PC-3 (cell line): ENCODE measurements around the gene MYH15. TPM values are rescaled to one million over a fixed set of nuclear protein-coding genes. Genes with fewer than 3 reads are reported as not detected.
A peak's percentile ranks its signal among the peaks of the same experiment; 100 is the strongest.

Source experiments
- ATAC-seq: fragments of 200-7000 bp; cut with Tn5 transposase; 2 replicates; pipeline ENCODE4 v1.9.1; 2020; ENCODE audit warnings: mild to moderate bottlenecking, moderate library complexity
- BruUV-seq: library from RNA; stranded (reverse); fragments of 400-500 nt; replicated peaks from 2 replicates; lab custom pipeline; 2021; lab: Mats Ljungman, UMichigan
- CTCF ChIA-PET: fragments of 300-600 bp; sonication (Branson Sonifier 250); formaldehyde crosslinking; loops from one replicate; lab custom pipeline; 2022; ENCODE audit warnings: antibody characterized with exemption; lab: Charles Lee
- POLR2A ChIA-PET: fragments of 300-600 bp; sonication (Branson Sonifier 250); formaldehyde crosslinking; loops from one replicate; lab custom pipeline; 2022; ENCODE audit warnings: antibody characterized with exemption; ENCODE audit not compliant: unreplicated experiment; lab: Charles Lee
- DNase-seq: peaks from one replicate; pipeline ENCODE4 v3.0.0-alpha.2; 2015
- H2AFZ ChIP-seq: fragments of 300-600 bp; sonication (generic); 2 replicates; pipeline ENCODE4 v1.6.0; 2016; ENCODE audit warnings: antibody characterized with exemption, low read length
- H3F3A ChIP-seq: fragments of 300-600 bp; sonication (generic); one replicate; pipeline ENCODE4 v1.6.0; 2017; ENCODE audit warnings: antibody characterized with exemption, low read length, control low read depth, mild to moderate bottlenecking; ENCODE audit not compliant: unreplicated experiment
- H3K27ac ChIP-seq: fragments of 300-600 bp; sonication (generic); 2 replicates; pipeline ENCODE4 v1.5.1; 2016; ENCODE audit warnings: mild to moderate bottlenecking, low read length
- H3K27me3 ChIP-seq: fragments of 300-600 bp; sonication (generic); 2 replicates; pipeline ENCODE4 v1.6.1; 2016; ENCODE audit warnings: low read length, mixed read lengths
- H3K36me3 ChIP-seq: fragments of 300-600 bp; sonication (generic); 2 replicates; pipeline ENCODE4 v1.6.1; 2016; ENCODE audit warnings: low read depth, mixed run types, low read length, mixed read lengths
- H3K4me1 ChIP-seq: fragments of 300-600 bp; sonication (generic); 2 replicates; pipeline ENCODE4 v1.5.1; 2016; ENCODE audit warnings: low read length; ENCODE audit not compliant: insufficient read depth
- H3K4me2 ChIP-seq: fragments of 300-600 bp; sonication (generic); 2 replicates; pipeline ENCODE4 v1.6.0; 2016; ENCODE audit warnings: low read length
- H3K4me3 ChIP-seq: fragments of 300-600 bp; sonication (generic); 2 replicates; pipeline ENCODE4 v1.5.1; 2016; ENCODE audit warnings: mild to moderate bottlenecking, low read length, mixed read lengths
- H3K79me2 ChIP-seq: fragments of 300-600 bp; sonication (generic); 2 replicates; pipeline ENCODE4 v1.6.1; 2017; ENCODE audit warnings: low read length, mixed read lengths
- H3K9ac ChIP-seq: fragments of 300-600 bp; sonication (generic); 2 replicates; pipeline ENCODE4 v1.6.0; 2016; ENCODE audit warnings: mild to moderate bottlenecking, low read length
- H3K9me2 ChIP-seq: fragments of 300-600 bp; sonication (generic); replicated peaks from 2 replicates; pipeline ENCODE4 v1.6.1; 2016; ENCODE audit warnings: mixed run types, low read length, mixed read lengths
- H3K9me3 ChIP-seq: fragments of 300-600 bp; sonication (generic); 2 replicates; pipeline ENCODE4 v1.6.1; 2016; ENCODE audit warnings: low read length, mixed read lengths
- H4K20me1 ChIP-seq: fragments of 300-600 bp; sonication (generic); 2 replicates; pipeline ENCODE4 v1.6.1; 2016; ENCODE audit warnings: low read length, mixed read lengths
- EZH2 ChIP-seq: fragments of 300-600 bp; sonication (generic); IDR thresholded peaks from one replicate; pipeline ENCODE4 v1.6.1; 2017; ENCODE audit warnings: antibody characterized with exemption, mild to moderate bottlenecking, low read length; ENCODE audit not compliant: unreplicated experiment
- EZH2phosphoT487 ChIP-seq: fragments of 300-600 bp; sonication (generic); IDR thresholded peaks from 2 replicates; pipeline ENCODE4 v1.6.1; 2018; ENCODE audit warnings: mild to moderate bottlenecking, antibody characterized with exemption, low read length, borderline replicate concordance
- intact Hi-C: fragments of 100-400 bp; cut with micrococcal nuclease; formaldehyde crosslinking; loops from 2 replicates; pipeline ENCODE4 v1.9.0; 2023
- total RNA-seq: library from RNA; depleted of rRNA; stranded (reverse); fragments of >200 nt; gene quantifications from 2 replicates; pipeline ENCODE4 v1.2.3, GENCODE V29; 2014
- TF ChIP-seq, protein P1 (sequence below): fragments of 300-600 bp; sonication (generic); conservative IDR thresholded peaks from 2 replicates; pipeline ENCODE4 v1.5.1; 2017; ENCODE audit warnings: antibody characterized with exemption, low read depth, mild to moderate bottlenecking, low read length

Gene MYH15
- total RNA-seq, 1 experiment from 2014 or later = 2.4 TPM

DNA sequence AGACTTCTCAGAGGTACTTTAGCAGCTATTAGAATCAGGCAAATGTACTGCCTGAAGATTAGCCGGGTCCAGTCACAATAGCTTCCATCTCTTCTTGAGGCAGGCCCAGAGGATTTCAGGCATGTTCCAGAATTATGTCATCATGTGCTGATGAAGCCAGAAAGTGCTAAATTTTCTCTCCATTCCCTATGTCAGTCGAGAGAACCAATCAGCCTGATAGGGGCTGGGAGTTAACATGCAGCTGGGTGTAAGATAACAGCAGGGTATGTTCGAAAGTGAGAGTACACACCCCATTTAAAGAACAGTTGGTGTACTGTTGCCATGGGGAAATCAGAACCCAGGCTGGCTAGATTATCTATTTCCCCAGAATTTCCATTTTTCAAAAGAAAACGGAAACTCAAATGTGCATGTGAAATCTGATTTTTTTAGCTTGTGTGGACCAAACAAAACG is 48.7 kb downstream of the MYH15 start:
- Histone ChIP-seq H3K4me3 (no peak overlapping the region), H3K27me3 (no peaks in the 10 kb centered on the region), H3K9me2 (no peaks in the 10 kb centered on the region), H3K27ac (no peak overlapping the region), H3K36me3 (no peaks in the 10 kb centered on the region), H3K9ac (no peak overlapping the region), H2AFZ (no peak overlapping the region), H4K20me1 (no peaks in the 10 kb centered on the region), H3K79me2 (no peaks in the 10 kb centered on the region), H3K4me2 (no peak overlapping the region), H3F3A (no peaks in the 10 kb centered on the region), H3K9me3 (no peaks in the 10 kb centered on the region), H3K4me1 (peaks cover 22% of the 10 kb centered on the region)
- no peak for DNase-seq
- no peak for ATAC-seq
- TF ChIP-seq, protein P1, sequence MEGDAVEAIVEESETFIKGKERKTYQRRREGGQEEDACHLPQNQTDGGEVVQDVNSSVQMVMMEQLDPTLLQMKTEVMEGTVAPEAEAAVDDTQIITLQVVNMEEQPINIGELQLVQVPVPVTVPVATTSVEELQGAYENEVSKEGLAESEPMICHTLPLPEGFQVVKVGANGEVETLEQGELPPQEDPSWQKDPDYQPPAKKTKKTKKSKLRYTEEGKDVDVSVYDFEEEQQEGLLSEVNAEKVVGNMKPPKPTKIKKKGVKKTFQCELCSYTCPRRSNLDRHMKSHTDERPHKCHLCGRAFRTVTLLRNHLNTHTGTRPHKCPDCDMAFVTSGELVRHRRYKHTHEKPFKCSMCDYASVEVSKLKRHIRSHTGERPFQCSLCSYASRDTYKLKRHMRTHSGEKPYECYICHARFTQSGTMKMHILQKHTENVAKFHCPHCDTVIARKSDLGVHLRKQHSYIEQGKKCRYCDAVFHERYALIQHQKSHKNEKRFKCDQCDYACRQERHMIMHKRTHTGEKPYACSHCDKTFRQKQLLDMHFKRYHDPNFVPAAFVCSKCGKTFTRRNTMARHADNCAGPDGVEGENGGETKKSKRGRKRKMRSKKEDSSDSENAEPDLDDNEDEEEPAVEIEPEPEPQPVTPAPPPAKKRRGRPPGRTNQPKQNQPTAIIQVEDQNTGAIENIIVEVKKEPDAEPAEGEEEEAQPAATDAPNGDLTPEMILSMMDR = no peak
- TF ChIP-seq EZH2phosphoT487 (no peak), EZH2 (no peak)
- intact Hi-C loops = no loop called here
- POLR2A ChIA-PET = no interaction called here
- no TSS peak for BruUV-seq
- CTCF ChIA-PET = no interaction called here

DNA sequence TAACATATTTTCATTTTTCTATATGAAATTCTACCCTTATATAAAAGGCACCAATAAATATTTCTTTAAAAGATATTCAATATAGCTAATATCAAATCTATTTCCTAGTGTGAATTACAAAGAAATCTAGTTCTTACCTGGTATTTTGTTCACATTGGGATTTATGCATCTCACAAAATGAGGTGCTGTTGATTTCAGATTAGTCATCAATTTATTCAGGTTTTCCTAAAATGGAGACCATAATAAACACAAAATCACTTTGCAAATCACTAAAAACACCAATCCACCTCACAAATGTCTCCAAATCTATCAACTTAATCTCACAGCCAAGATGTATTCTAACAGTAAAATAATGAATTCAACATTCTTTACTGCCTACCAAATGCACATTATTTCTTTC is 51.2 kb downstream of the MYH15 start:
- Histone ChIP-seq H3K36me3 (no peaks in the 10 kb centered on the region), H3K27me3 (no peaks in the 10 kb centered on the region), H3K4me2 (peak overlapping the region; percentile 8), H3K27ac (no peak overlapping the region), H3K79me2 (no peaks in the 10 kb centered on the region), H3K4me1 (peaks cover 32% of the 10 kb centered on the region), H3F3A (no peaks in the 10 kb centered on the region), H2AFZ (no peak overlapping the region), H3K9me3 (no peaks in the 10 kb centered on the region), H4K20me1 (no peaks in the 10 kb centered on the region), H3K4me3 (no peak overlapping the region), H3K9me2 (no peaks in the 10 kb centered on the region), H3K9ac (no peak overlapping the region)
- CTCF ChIA-PET = no interaction called here
- DNase-seq = no peak
- no peak for ATAC-seq
- POLR2A ChIA-PET = no interaction called here
- intact Hi-C loops = no loop called here
- TF ChIP-seq EZH2 = no peak
- TF ChIP-seq, protein P1 = no peak
- TF ChIP-seq EZH2phosphoT487 = no peak
- BruUV-seq = no TSS peak

DNA sequence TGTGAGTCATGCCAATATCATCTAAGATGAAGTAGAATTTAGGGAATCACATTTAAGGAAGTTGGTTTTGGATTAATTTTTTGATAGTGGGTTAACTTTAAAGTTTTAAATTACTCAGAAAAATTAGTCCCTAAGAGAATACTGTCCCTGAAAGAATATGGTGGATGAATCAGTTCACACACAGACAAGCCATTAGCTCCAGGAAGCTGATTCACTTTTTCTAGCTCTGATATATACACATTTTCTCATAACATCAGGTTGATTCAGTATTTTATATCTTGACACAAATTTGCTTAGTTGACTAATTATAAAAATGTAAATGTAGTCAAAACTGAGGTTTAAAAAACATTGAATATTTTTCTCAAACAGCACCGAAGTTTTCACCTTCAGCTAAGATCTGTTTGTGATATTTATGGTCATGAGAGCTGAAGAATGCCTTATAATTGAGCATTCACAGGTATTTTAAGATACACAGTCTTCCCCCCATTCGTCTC is 55.1 kb downstream of the MYH15 start:
- Histone ChIP-seq H3K27ac (peak overlapping the region; percentile 59), H3K27me3 (no peaks in the 10 kb centered on the region), H3F3A (no peaks in the 10 kb centered on the region), H3K79me2 (no peaks in the 10 kb centered on the region), H3K4me2 (peak overlapping the region; percentile 9; the same call in 1 of the 2 replicates), H3K9me3 (no peaks in the 10 kb centered on the region), H3K9ac (peak overlapping the region; percentile 18; the same call in 1 of the 2 replicates), H2AFZ (no peak overlapping the region), H3K4me1 (peaks cover 26% of the 10 kb centered on the region), H4K20me1 (no peaks in the 10 kb centered on the region), H3K36me3 (no peaks in the 10 kb centered on the region), H3K4me3 (no peak overlapping the region), H3K9me2 (no peaks in the 10 kb centered on the region)
- no TSS peak for BruUV-seq
- peak; percentile 80 for ATAC-seq
- ChIA-PET CTCF (interaction anchor here (0.6 kb wide), 1 partner anchor 23 kb away, joined by 3 read pairs; no protein-coding TSS in a partner anchor), POLR2A (no interaction called here)
- TF ChIP-seq, protein P1 = no peak
- TF ChIP-seq EZH2phosphoT487 = no peak
- no peak for TF ChIP-seq EZH2
- DNase-seq = peak; percentile 21
- intact Hi-C loops = no loop called here
